ENCODE measurements around the gene CARD6. TPM values are rescaled to one million over a fixed set of nuclear protein-coding genes. Genes with fewer than 3 reads are reported as not detected.

The CARD6 gene
- total and polyA plus RNA-seq, 2 of the 4 experiments (the other 2 are of a cell fraction): 1.8 to 4.3 TPM

DNA sequence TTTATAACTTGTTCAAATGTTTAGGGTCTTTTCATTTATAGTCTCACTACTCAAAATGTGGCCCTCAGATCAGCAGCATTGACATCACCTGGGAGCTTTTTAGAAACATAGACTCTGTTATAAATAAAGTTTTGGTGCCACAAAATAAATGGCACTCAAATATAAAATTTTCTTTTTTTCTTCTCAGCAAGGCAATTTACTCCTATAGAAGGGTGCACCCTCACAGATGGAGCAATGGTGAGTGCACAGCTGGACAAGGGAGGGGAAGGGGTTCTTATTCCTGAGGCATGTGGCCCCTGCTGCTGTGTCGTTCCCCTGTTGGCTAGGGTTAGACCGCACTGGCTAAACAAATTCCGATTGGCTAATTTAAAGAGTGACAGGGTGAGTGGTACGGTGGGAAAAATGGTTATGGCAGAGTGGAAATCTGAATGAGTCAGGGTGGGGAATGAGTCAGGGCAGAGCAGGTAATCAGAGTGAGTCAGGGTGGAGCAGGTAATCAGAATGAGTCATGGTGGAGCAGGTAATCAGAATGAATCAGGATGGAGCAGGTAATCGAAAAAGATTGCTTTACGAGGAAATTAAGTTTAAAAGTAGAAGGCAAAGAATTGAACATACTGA lies 36.3 kb downstream of the CARD6 start:
- no peak overlapping the region for H2BK20ac ChIP-seq (ENCODE audit: low read depth, low read length)
- no peak overlapping the region for H3K4me3 ChIP-seq (ENCODE audit: insufficient read depth, low read depth, low read length)
- H2BK15ac ChIP-seq (ENCODE audit: low read depth, low read length): no peak overlapping the region
- no peaks in the 10 kb centered on the region for H3K27me3 ChIP-seq (ENCODE audit: control insufficient read depth, insufficient read depth, low read length)
- intact Hi-C loops (cut with micrococcal nuclease): loop anchor here (5.0 to 10.0 kb wide), 3 partner anchors 35 to 1300 kb away; partner anchors contain the start of gene CARD6
- no peaks in the 10 kb centered on the region for H3K9me1 ChIP-seq (ENCODE audit: insufficient read depth, low read length)
- WGBS, 2 experiments (ENCODE audit: extremely low coverage in 2 of 2, insufficient read length in 1 of 2): 89% methylated on average over 4 of the region's 6 CpGs; no CpG with 5 or more reads in 1 of the 2 experiments
- in situ Hi-C loops (cut with MboI; ENCODE audit: low sequenced_read_pairs): loop anchor here (10.0 kb wide), 2 partner anchors 933 to 1293 kb away; no protein-coding TSS in a partner anchor
- no peaks in the 10 kb centered on the region for H4K20me1 ChIP-seq (ENCODE audit: insufficient read depth, low read length)
- CTCF ChIA-PET: no interaction called here
- no peak overlapping the region for H4K5ac ChIP-seq (ENCODE audit: low read depth, low read length)
- H3K56ac ChIP-seq (ENCODE audit: extremely low read depth, insufficient read depth, low read length): no peak overlapping the region
- no peak overlapping the region for H2BK120ac ChIP-seq (ENCODE audit: low read depth, low read length)
- peaks cover 7% of the 10 kb centered on the region for H3K9me3 ChIP-seq (ENCODE audit: control insufficient read depth, insufficient read depth, low read length)
- H2AFZ ChIP-seq (replicated peaks; ENCODE audit: low read length, poor library complexity): no peak overlapping the region
- no peak overlapping the region for H3K9ac ChIP-seq (ENCODE audit: low read depth, low read length)
- H2AK5ac ChIP-seq (ENCODE audit: low read depth, low read length): no peak overlapping the region
- TF ChIP-seq, protein P1, sequence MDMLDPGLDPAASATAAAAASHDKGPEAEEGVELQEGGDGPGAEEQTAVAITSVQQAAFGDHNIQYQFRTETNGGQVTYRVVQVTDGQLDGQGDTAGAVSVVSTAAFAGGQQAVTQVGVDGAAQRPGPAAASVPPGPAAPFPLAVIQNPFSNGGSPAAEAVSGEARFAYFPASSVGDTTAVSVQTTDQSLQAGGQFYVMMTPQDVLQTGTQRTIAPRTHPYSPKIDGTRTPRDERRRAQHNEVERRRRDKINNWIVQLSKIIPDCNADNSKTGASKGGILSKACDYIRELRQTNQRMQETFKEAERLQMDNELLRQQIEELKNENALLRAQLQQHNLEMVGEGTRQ (IDR thresholded peaks at IDR 0.05; ENCODE audit: low read depth, low read length): no peak
- TF ChIP-seq RAD21 (IDR thresholded peaks at IDR 0.05; ENCODE audit: low read length) (no peak), BHLHE40 (IDR thresholded peaks at IDR 0.05; ENCODE audit: low read depth, low read length) (no peak), POLR2A (IDR thresholded peaks at IDR 0.05; ENCODE audit: low read depth, low read length) (no peak), SMC3 (IDR thresholded peaks at IDR 0.05; ENCODE audit: low read depth, low read length) (no peak), FOS (IDR thresholded peaks at IDR 0.05; ENCODE audit: low read depth, low read length) (no peak), CEBPB (IDR thresholded peaks at IDR 0.05; ENCODE audit: low read depth, low read length) (no peak), MAZ (IDR thresholded peaks at IDR 0.05; ENCODE audit: borderline replicate concordance, low read depth, low read length) (no peak), RFX5 (IDR thresholded peaks at IDR 0.05; ENCODE audit: low read depth, low read length) (no peak), MXI1 (IDR thresholded peaks at IDR 0.05; ENCODE audit: borderline replicate concordance, low read depth, low read length) (no peak), MAFK (IDR thresholded peaks at IDR 0.05; ENCODE audit: low read depth, low read length) (no peak), RCOR1 (IDR thresholded peaks at IDR 0.05; ENCODE audit: insufficient replicate concordance, low read length) (no peak), CHD1 (IDR thresholded peaks at IDR 0.05; ENCODE audit: low read depth, low read length) (no peak), NFE2L2 (IDR thresholded peaks at IDR 0.05; ENCODE audit: low read depth, low read length) (no peak)
- TF ChIP-seq, protein P2, sequence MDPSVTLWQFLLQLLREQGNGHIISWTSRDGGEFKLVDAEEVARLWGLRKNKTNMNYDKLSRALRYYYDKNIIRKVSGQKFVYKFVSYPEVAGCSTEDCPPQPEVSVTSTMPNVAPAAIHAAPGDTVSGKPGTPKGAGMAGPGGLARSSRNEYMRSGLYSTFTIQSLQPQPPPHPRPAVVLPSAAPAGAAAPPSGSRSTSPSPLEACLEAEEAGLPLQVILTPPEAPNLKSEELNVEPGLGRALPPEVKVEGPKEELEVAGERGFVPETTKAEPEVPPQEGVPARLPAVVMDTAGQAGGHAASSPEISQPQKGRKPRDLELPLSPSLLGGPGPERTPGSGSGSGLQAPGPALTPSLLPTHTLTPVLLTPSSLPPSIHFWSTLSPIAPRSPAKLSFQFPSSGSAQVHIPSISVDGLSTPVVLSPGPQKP (IDR thresholded peaks at IDR 0.05; ENCODE audit: borderline replicate concordance, low read depth, low read length): no peak
- TF ChIP-seq, protein P3, sequence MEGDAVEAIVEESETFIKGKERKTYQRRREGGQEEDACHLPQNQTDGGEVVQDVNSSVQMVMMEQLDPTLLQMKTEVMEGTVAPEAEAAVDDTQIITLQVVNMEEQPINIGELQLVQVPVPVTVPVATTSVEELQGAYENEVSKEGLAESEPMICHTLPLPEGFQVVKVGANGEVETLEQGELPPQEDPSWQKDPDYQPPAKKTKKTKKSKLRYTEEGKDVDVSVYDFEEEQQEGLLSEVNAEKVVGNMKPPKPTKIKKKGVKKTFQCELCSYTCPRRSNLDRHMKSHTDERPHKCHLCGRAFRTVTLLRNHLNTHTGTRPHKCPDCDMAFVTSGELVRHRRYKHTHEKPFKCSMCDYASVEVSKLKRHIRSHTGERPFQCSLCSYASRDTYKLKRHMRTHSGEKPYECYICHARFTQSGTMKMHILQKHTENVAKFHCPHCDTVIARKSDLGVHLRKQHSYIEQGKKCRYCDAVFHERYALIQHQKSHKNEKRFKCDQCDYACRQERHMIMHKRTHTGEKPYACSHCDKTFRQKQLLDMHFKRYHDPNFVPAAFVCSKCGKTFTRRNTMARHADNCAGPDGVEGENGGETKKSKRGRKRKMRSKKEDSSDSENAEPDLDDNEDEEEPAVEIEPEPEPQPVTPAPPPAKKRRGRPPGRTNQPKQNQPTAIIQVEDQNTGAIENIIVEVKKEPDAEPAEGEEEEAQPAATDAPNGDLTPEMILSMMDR (conservative IDR thresholded peaks at IDR 0.05; ENCODE audit: low read depth, low read length): no peak
- H3K18ac ChIP-seq (ENCODE audit: low read depth, low read length): no peak overlapping the region
- H4K91ac ChIP-seq (ENCODE audit: insufficient read depth, low read depth, low read length): no peak overlapping the region
- no peak overlapping the region for H3K27ac ChIP-seq (ENCODE audit: insufficient read depth, low read length)
- no peak overlapping the region for H3K14ac ChIP-seq (replicated peaks; ENCODE audit: low read depth, low read length)
- no peak overlapping the region for H3K4ac ChIP-seq (ENCODE audit: low read depth, low read length)
- no peak overlapping the region for H3K4me2 ChIP-seq (ENCODE audit: low read depth, low read length)
- H3K23ac ChIP-seq (ENCODE audit: low read depth, low read length): no peak overlapping the region
- no peaks in the 10 kb centered on the region for H3K4me1 ChIP-seq (ENCODE audit: control insufficient read depth, insufficient read depth, low read length)
- dilution Hi-C loops (cut with HindIII; ENCODE audit: low sequenced_read_pairs, unreplicated experiment): no loop called here
- no peaks in the 10 kb centered on the region for H3K79me1 ChIP-seq (ENCODE audit: low read depth in 1 of 2, low read length in 2 of 2)
- H2BK5ac ChIP-seq (ENCODE audit: low read depth, low read length, poor library complexity, severe bottlenecking): no peak overlapping the region
- H3K36me3 ChIP-seq (ENCODE audit: control insufficient read depth, insufficient read depth, low read length): no peaks in the 10 kb centered on the region
- DNase-seq: no peak
- no peak for ATAC-seq (ENCODE audit: low read depth)
- no peak overlapping the region for H4K8ac ChIP-seq (ENCODE audit: low read depth in 2 of 2, low read length in 2 of 2)
- POLR2A ChIA-PET (ENCODE audit: unreplicated experiment): no interaction called here
- no TSS peak for BruUV-seq (replicated peaks)
- H2AK9ac ChIP-seq (replicated peaks; ENCODE audit: low read depth, low read length, poor library complexity): no peak overlapping the region

Data from IMR-90 (cell line).